Uterus (tissue), 4 donors: Measurements from ENCODE around the gene SSB. TPM values are rescaled to one million over a fixed set of nuclear protein-coding genes. Genes with fewer than 3 reads are reported as not detected.

Experiments used
- DNase-seq, 2 donors: peaks; one replicate each; pipeline ENCODE4 v3.0.0-alpha.2; 2019 to 2020
- H3K27ac ChIP-seq, 2 donors: fragments of 200-600 bp; sonication (generic); 1 replicate in 1 of 2; 2 replicates in 1 of 2; pipeline ENCODE4 v1.5.1; 2016 to 2018
- H3K27me3 ChIP-seq, 2 donors: fragments of 200-600 bp; sonication (generic); one replicate each; pipeline ENCODE4 v1.5.1; 2018 to 2019; ENCODE audit warnings: control low read depth in 1 of 2
- H3K36me3 ChIP-seq, 2 donors: fragments of 200-600 bp; sonication (generic); one replicate each; pipeline ENCODE4 v1.5.1; 2019; ENCODE audit warnings: control low read depth in 1 of 2
- H3K4me1 ChIP-seq, 2 donors: fragments of 200-600 bp; sonication (generic); one replicate each; pipeline ENCODE4 v1.5.1; 2018 to 2019; ENCODE audit warnings: control low read depth in 1 of 2
- H3K4me3 ChIP-seq, 2 donors: fragments of 200-600 bp; sonication (generic); 1 replicate in 1 of 2; 2 replicates in 1 of 2; pipeline ENCODE4 v1.5.1; 2018 to 2019; ENCODE audit warnings: mild to moderate bottlenecking in 1 of 2
- H3K9me3 ChIP-seq, 2 donors: fragments of 200-600 bp; sonication (generic); one replicate each; pipeline ENCODE4 v1.5.1; 2019; ENCODE audit warnings: control low read depth in 1 of 2
- CTCF ChIP-seq, 4 experiments: fragments of 200-600 bp in 2 of 4; fragments of 450-650 bp in 2 of 4; sonication (generic) in 2 of 4; IDR thresholded peaks; one replicate each; pipeline ENCODE4 v1.5.1; 2016 to 2019; ENCODE audit warnings: antibody characterized with exemption in 4 of 4, mild to moderate bottlenecking in 2 of 4, moderate library complexity in 1 of 4
- POLR2A ChIP-seq, 2 donors: fragments of 450-650 bp; IDR thresholded peaks; one replicate each; pipeline ENCODE4 v1.6.1; 2016; ENCODE audit warnings: antibody characterized with exemption in 2 of 2, mild to moderate bottlenecking in 1 of 2, moderate library complexity in 1 of 2
- intact Hi-C: fragments of 100-400 bp; cut with DNase I; formaldehyde crosslinking; loops from one replicate; pipeline ENCODE4 v1.15.1; 2023; ENCODE audit warnings: low total_unique reads
- total RNA-seq, 4 donors: library from RNA; depleted of rRNA in 3 of 4; stranded (reverse); fragments of >200 nt in 3 of 4; gene quantifications; one replicate each; pipeline versions ENCODE4 v1.1.0 to v1.2.4, GENCODE V29; 2014 to 2023
- donor health status: DM: yes; HTN: yes; CAD: no.

SSB gene
- total RNA-seq, 4 donors from 2014 or later, result 23.8 to 93.0 (median 51.1) TPM

GRCh38 chr2:169859423-169859822 lies 60.8 kb downstream of the SSB start:
- no peak for DNase-seq
- TF ChIP-seq POLR2A (IDR thresholded peaks at IDR 0.05) (no peak), CTCF (IDR thresholded peaks at IDR 0.05) (no peak)
- no peak overlapping the region for H3K4me3 ChIP-seq

GRCh38 chr2:169860149-169860548 lies 61.5 kb downstream of the SSB start:
- H3K9me3 ChIP-seq, result no peaks in the 10 kb centered on the region
- no peak for DNase-seq
- intact Hi-C loops, result no loop called here
- H3K27me3 ChIP-seq, result no peaks in the 10 kb centered on the region
- H3K27ac ChIP-seq, result no peak overlapping the region
- no peak overlapping the region for H3K4me3 ChIP-seq
- H3K36me3 ChIP-seq, result no peaks in the 10 kb centered on the region
- TF ChIP-seq POLR2A (IDR thresholded peaks at IDR 0.05), result no peak
- no peak for TF ChIP-seq CTCF (IDR thresholded peaks at IDR 0.05)
- H3K4me1 ChIP-seq, result no peaks in the 10 kb centered on the region

More at GRCh38 chr2:169859423-169859822, 60.8 kb downstream of the SSB start:
- Histone ChIP-seq H3K27me3 (no peaks in the 10 kb centered on the region), H3K9me3 (no peaks in the 10 kb centered on the region), H3K36me3 (no peaks in the 10 kb centered on the region), H3K4me1 (no peaks in the 10 kb centered on the region), H3K27ac (no peak overlapping the region)
- intact Hi-C loops, result no loop called here

Other genes with a start within 250 kb of the SSB start
- 10 to 100 TPM in 3 of 4 donors, 1 to 10 TPM in 1; 9.4 to 35.9 (median 19.5) TPM for gene FASTKD1, start 225.0 kb upstream of the SSB start, total RNA-seq
- gene PPIG, start 214.5 kb upstream of the SSB start, total RNA-seq, result 10 to 100 TPM; 24.3 to 83.4 (median 59.0) TPM
- 1 to 10 TPM in 1 of 4 donors, under 1 TPM in 1, not detected in 2; 0.64 to 3.3 TPM for gene CFAP210, start 104.5 kb upstream of the SSB start, total RNA-seq
- gene PHOSPHO2, start 104.4 kb upstream of the SSB start, total RNA-seq, result 10 to 100 TPM in 1 of 4 donors, 1 to 10 TPM in 3; 6.1 to 10.5 (median 7.5) TPM
- 10 to 100 TPM; 15.3 to 55.1 (median 47.3) TPM for gene KLHL23, start 65.0 kb upstream of the SSB start, total RNA-seq
- gene METTL5, start 26.0 kb downstream of the SSB start, total RNA-seq, result 100 to 1,000 TPM in 1 of 4 donors, 10 to 100 TPM in 3; 28.5 to 763 (median 38.4) TPM
- gene UBR3, start 28.6 kb downstream of the SSB start, total RNA-seq, result 100 to 1,000 TPM in 1 of 4 donors, 10 to 100 TPM in 3; 40.0 to 147 (median 87.7) TPM